ENCODE data around the gene AP1M2.

DNA sequence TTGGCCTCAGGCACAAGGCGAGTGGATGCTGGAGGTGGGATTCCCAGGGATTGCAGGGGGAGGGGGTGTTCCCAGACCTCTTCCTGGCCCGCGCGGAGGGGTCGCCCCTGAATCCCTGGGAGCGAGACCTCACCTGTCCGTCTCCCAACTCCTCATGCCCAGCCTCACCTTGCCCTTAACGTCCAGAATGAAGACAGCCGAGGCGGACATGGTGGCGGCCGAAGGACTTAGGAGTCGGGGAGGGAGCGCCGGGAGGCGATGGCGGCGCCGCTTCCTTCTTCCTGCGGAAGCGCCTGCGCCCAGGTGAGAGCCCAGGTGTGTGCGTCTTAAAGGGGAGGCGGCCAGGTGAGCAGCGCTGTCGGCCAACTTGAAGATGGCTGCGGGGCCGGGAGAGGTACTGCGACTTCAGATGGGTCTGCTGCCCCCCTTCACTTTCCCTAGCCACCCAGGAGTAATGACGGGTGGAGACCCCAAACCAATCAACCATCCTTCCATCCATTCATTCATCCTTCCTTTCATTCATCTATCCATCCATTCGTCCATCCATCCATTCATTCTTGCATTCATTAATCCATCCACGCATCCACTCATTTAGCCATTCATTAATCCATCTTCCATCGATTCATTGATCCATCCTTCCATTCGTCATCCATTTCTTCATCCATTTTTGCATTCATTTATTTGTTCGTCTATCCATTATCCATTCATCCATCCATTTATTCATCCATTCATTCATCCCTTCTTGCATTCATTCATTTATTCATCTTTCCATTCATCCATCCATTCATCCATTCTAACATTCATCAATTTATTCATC, at the start of gene AP1M2:
- TF ChIP-seq, protein P1, sequence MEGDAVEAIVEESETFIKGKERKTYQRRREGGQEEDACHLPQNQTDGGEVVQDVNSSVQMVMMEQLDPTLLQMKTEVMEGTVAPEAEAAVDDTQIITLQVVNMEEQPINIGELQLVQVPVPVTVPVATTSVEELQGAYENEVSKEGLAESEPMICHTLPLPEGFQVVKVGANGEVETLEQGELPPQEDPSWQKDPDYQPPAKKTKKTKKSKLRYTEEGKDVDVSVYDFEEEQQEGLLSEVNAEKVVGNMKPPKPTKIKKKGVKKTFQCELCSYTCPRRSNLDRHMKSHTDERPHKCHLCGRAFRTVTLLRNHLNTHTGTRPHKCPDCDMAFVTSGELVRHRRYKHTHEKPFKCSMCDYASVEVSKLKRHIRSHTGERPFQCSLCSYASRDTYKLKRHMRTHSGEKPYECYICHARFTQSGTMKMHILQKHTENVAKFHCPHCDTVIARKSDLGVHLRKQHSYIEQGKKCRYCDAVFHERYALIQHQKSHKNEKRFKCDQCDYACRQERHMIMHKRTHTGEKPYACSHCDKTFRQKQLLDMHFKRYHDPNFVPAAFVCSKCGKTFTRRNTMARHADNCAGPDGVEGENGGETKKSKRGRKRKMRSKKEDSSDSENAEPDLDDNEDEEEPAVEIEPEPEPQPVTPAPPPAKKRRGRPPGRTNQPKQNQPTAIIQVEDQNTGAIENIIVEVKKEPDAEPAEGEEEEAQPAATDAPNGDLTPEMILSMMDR (conservative IDR thresholded peaks at IDR 0.05): no peak
- no peak for TF ChIP-seq EZH2 (IDR thresholded peaks at IDR 0.05; ENCODE audit: low read depth)

Data from PC-9 (cell line).